ENCODE data around the gene RYR3.

Gene RYR3

DNA sequence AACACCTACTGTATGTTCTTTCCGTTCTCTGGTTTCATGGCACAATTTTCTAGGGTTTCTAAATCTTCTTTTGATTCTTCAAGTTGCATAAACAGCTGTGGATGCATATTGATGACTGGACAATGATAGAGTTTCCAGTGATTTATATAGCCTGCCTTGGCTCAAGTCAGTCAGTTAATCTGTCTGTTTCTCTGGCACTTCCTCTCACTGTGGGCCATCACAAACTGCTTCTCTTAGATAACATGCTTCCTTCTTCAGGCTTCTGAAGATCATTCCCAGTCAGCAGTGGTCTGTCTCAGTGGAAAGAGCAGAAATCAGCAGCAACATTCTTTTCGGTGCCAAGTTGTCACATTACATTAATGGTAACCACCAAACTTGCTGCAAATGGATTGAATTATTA is 207.2 kb downstream of the RYR3 start:
- Histone ChIP-seq H4K8ac (ENCODE audit: low read depth, low read length) (no peak overlapping the region), H2AK5ac (ENCODE audit: low read depth, low read length) (no peak overlapping the region), H3K23ac (ENCODE audit: low read depth, low read length, poor library complexity) (no peak overlapping the region), H2AFZ (ENCODE audit: low read length) (no peak overlapping the region), H3K36me3 (replicated peaks in 1 of 2; ENCODE audit: control insufficient read depth in 2 of 2, insufficient read depth in 2 of 2, low read length in 2 of 2) (no peaks in the 10 kb centered on the region), H2BK12ac (ENCODE audit: low read length) (no peak overlapping the region), H3K27me3 (ENCODE audit: control insufficient read depth in 3 of 3, insufficient read depth in 3 of 3, low read depth in 1 of 3, low read length in 3 of 3) (no peaks in the 10 kb centered on the region), H2BK120ac (ENCODE audit: low read depth, low read length) (no peak overlapping the region), H3K27ac (replicated peaks; ENCODE audit: low read length) (no peak overlapping the region), H4K91ac (ENCODE audit: low read depth, low read length, poor library complexity) (no peak overlapping the region), H3K4ac (ENCODE audit: low read length) (no peak overlapping the region), H3K79me1 (ENCODE audit: low read depth, low read length) (no peaks in the 10 kb centered on the region), H2BK15ac (ENCODE audit: low read length) (no peak overlapping the region), H3K4me3 (ENCODE audit: low read length in 2 of 2) (no peak overlapping the region), H3K18ac (ENCODE audit: low read length) (no peak overlapping the region), H3K4me1 (ENCODE audit: control insufficient read depth in 2 of 2, insufficient read depth in 1 of 2, low read depth in 1 of 2, low read length in 2 of 2) (peaks cover 2 to 9% of the 10 kb centered on the region in 2 donors), H3K14ac (ENCODE audit: low read length) (no peak overlapping the region), H3K9ac (ENCODE audit: low read depth, low read length, poor library complexity) (no peak overlapping the region), H3K9me3 (replicated peaks in 1 of 2; ENCODE audit: control insufficient read depth in 2 of 2, insufficient read depth in 1 of 2, low read depth in 1 of 2, low read length in 2 of 2) (no peaks in the 10 kb centered on the region), H3K4me2 (ENCODE audit: insufficient read depth, low read length, poor library complexity, severe bottlenecking) (no peak overlapping the region), H2BK5ac (ENCODE audit: low read length) (no peak overlapping the region)
- WGBS, 2 donors (ENCODE audit: extremely low coverage in 2 of 2, insufficient read length in 2 of 2, insufficient replicate concordance in 1 of 2): no CpG with 5 or more reads among the region's 2 CpGs
- DNase-seq (ENCODE audit: low spot score): no peak

DNA sequence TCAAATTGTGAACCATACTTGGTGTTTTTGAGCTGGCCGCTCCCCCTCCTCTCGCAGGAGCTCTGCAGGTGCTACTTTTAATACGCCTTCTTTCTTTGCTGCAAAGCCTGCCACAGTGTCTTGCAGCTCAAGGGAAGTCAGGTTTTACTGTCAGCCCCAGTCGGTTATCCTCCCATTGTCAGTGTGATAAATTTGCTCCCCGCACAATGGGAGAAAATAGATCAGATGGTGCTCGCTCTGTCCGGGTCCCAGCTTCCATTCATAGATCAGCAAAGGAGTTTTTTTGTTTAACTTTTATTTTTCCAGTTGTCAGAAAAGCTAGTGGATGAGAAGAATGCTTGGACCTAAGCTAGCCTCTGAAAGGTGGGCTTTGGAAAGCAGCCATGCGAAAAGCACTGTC is 207.7 kb downstream of the RYR3 start:
- Histone ChIP-seq H3K4me3 (ENCODE audit: low read length in 2 of 2) (no peak overlapping the region), H2BK15ac (ENCODE audit: low read length) (no peak overlapping the region), H3K4me2 (ENCODE audit: insufficient read depth, low read length, poor library complexity, severe bottlenecking) (no peak overlapping the region), H3K9ac (ENCODE audit: low read depth, low read length, poor library complexity) (no peak overlapping the region), H4K91ac (ENCODE audit: low read depth, low read length, poor library complexity) (no peak overlapping the region), H3K14ac (ENCODE audit: low read length) (no peak overlapping the region), H3K9me3 (replicated peaks in 1 of 2; ENCODE audit: control insufficient read depth in 2 of 2, insufficient read depth in 1 of 2, low read depth in 1 of 2, low read length in 2 of 2) (no peaks in the 10 kb centered on the region), H3K27ac (replicated peaks; ENCODE audit: low read length) (peak overlapping the region; percentile 28), H3K36me3 (replicated peaks in 1 of 2; ENCODE audit: control insufficient read depth in 2 of 2, insufficient read depth in 2 of 2, low read length in 2 of 2) (no peaks in the 10 kb centered on the region), H3K4ac (ENCODE audit: low read length) (no peak overlapping the region), H2BK5ac (ENCODE audit: low read length) (no peak overlapping the region), H2BK12ac (ENCODE audit: low read length) (no peak overlapping the region), H3K79me1 (ENCODE audit: low read depth, low read length) (no peaks in the 10 kb centered on the region), H2AK5ac (ENCODE audit: low read depth, low read length) (no peak overlapping the region), H3K4me1 (ENCODE audit: control insufficient read depth in 2 of 2, insufficient read depth in 1 of 2, low read depth in 1 of 2, low read length in 2 of 2) (peaks cover 2 to 9% of the 10 kb centered on the region in 2 donors), H3K23ac (ENCODE audit: low read depth, low read length, poor library complexity) (no peak overlapping the region), H3K27me3 (ENCODE audit: control insufficient read depth in 3 of 3, insufficient read depth in 3 of 3, low read depth in 1 of 3, low read length in 3 of 3) (no peaks in the 10 kb centered on the region), H2AFZ (ENCODE audit: low read length) (no peak overlapping the region), H2BK120ac (ENCODE audit: low read depth, low read length) (no peak overlapping the region), H4K8ac (ENCODE audit: low read depth, low read length) (no peak overlapping the region), H3K18ac (ENCODE audit: low read length) (no peak overlapping the region)
- WGBS, 2 donors (ENCODE audit: extremely low coverage in 2 of 2, insufficient read length in 2 of 2, insufficient replicate concordance in 1 of 2): no CpG with 5 or more reads among the region's 8 CpGs
- DNase-seq (ENCODE audit: low spot score): no peak

DNA sequence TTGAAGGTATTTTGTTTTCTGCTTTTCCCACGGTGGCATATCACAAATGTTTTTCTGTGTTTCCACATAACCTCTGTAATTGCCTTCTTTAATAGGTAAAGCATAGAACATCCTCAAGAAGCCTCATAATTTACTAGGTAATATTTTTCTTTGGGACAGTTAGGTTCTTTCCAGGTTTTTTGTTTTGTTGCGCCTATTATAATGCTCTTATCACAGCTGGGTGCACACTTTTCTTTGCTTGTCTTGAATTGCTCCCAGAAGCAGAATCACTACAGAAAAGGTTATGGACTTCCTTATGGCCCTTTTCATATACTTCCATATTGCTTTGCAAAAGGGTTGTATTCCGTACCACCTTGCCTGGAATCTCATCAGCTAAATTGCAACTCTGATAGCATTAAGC is 213.5 kb downstream of the RYR3 start:
- Histone ChIP-seq H3K27me3 (ENCODE audit: control insufficient read depth in 3 of 3, insufficient read depth in 3 of 3, low read depth in 1 of 3, low read length in 3 of 3) (no peaks in the 10 kb centered on the region), H3K18ac (ENCODE audit: low read length) (no peak overlapping the region), H2BK15ac (ENCODE audit: low read length) (no peak overlapping the region), H2BK120ac (ENCODE audit: low read depth, low read length) (no peak overlapping the region), H3K27ac (replicated peaks; ENCODE audit: low read length) (no peak overlapping the region), H3K14ac (ENCODE audit: low read length) (no peak overlapping the region), H2AK5ac (ENCODE audit: low read depth, low read length) (no peak overlapping the region), H4K91ac (ENCODE audit: low read depth, low read length, poor library complexity) (no peak overlapping the region), H3K23ac (ENCODE audit: low read depth, low read length, poor library complexity) (no peak overlapping the region), H3K9ac (ENCODE audit: low read depth, low read length, poor library complexity) (no peak overlapping the region), H3K79me1 (ENCODE audit: low read depth, low read length) (no peaks in the 10 kb centered on the region), H3K4ac (ENCODE audit: low read length) (no peak overlapping the region), H2AFZ (ENCODE audit: low read length) (no peak overlapping the region), H3K4me1 (ENCODE audit: control insufficient read depth in 2 of 2, insufficient read depth in 1 of 2, low read depth in 1 of 2, low read length in 2 of 2) (peaks cover 0 to 1% of the 10 kb centered on the region in 2 donors), H3K4me3 (ENCODE audit: low read length in 2 of 2) (no peak overlapping the region), H3K36me3 (replicated peaks in 1 of 2; ENCODE audit: control insufficient read depth in 2 of 2, insufficient read depth in 2 of 2, low read length in 2 of 2) (no peaks in the 10 kb centered on the region), H2BK5ac (ENCODE audit: low read length) (no peak overlapping the region), H2BK12ac (ENCODE audit: low read length) (no peak overlapping the region), H3K9me3 (replicated peaks in 1 of 2; ENCODE audit: control insufficient read depth in 2 of 2, insufficient read depth in 1 of 2, low read depth in 1 of 2, low read length in 2 of 2) (no peaks in the 10 kb centered on the region), H3K4me2 (ENCODE audit: insufficient read depth, low read length, poor library complexity, severe bottlenecking) (no peak overlapping the region), H4K8ac (ENCODE audit: low read depth, low read length) (no peak overlapping the region)
- DNase-seq (ENCODE audit: low spot score): no peak
- no CpG with 5 or more reads among the region's 3 CpGs for WGBS, 2 donors (ENCODE audit: extremely low coverage in 2 of 2, insufficient read length in 2 of 2, insufficient replicate concordance in 1 of 2)

DNA sequence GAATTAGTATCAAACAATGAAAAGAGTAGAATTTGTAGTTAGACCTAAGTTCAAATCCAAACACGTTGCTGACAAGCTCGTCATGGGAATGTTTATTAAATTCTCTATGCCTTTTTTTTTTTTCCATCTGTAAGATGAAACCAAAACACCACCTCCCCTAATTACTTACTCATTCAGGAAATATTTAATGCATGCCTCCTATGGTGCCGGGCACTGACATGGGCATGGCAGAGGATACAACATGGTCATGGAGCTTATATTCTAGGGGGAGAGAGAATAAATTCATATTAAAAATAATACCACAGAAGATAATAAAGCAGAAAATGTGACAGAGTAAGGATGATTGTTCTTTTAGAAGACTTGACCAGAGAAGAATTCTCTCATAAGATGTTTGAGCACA is 215.8 kb downstream of the RYR3 start:
- H2AK5ac ChIP-seq (ENCODE audit: low read depth, low read length): no peak overlapping the region
- no peak overlapping the region for H3K14ac ChIP-seq (ENCODE audit: low read length)
- no peak overlapping the region for H4K8ac ChIP-seq (ENCODE audit: low read depth, low read length)
- no peak overlapping the region for H3K18ac ChIP-seq (ENCODE audit: low read length)
- H3K36me3 ChIP-seq (replicated peaks in 1 of 2; ENCODE audit: control insufficient read depth in 2 of 2, insufficient read depth in 2 of 2, low read length in 2 of 2): no peaks in the 10 kb centered on the region
- H3K4ac ChIP-seq (ENCODE audit: low read length): no peak overlapping the region
- H3K9ac ChIP-seq (ENCODE audit: low read depth, low read length, poor library complexity): no peak overlapping the region
- H3K23ac ChIP-seq (ENCODE audit: low read depth, low read length, poor library complexity): no peak overlapping the region
- H3K4me2 ChIP-seq (ENCODE audit: insufficient read depth, low read length, poor library complexity, severe bottlenecking): no peak overlapping the region
- no peak overlapping the region for H3K27ac ChIP-seq (replicated peaks; ENCODE audit: low read length)
- no CpG with 5 or more reads among the region's 3 CpGs for WGBS, 2 donors (ENCODE audit: extremely low coverage in 2 of 2, insufficient read length in 2 of 2, insufficient replicate concordance in 1 of 2)
- no peak overlapping the region for H2AFZ ChIP-seq (ENCODE audit: low read length)
- H3K79me1 ChIP-seq (ENCODE audit: low read depth, low read length): no peaks in the 10 kb centered on the region
- no peak for DNase-seq (ENCODE audit: low spot score)
- no peak overlapping the region for H3K4me3 ChIP-seq (ENCODE audit: low read length in 2 of 2)
- no peak overlapping the region for H2BK120ac ChIP-seq (ENCODE audit: low read depth, low read length)
- H2BK12ac ChIP-seq (ENCODE audit: low read length): no peak overlapping the region
- H3K27me3 ChIP-seq (ENCODE audit: control insufficient read depth in 3 of 3, insufficient read depth in 3 of 3, low read depth in 1 of 3, low read length in 3 of 3): no peaks in the 10 kb centered on the region
- H3K9me3 ChIP-seq (replicated peaks in 1 of 2; ENCODE audit: control insufficient read depth in 2 of 2, insufficient read depth in 1 of 2, low read depth in 1 of 2, low read length in 2 of 2): no peaks in the 10 kb centered on the region
- H4K91ac ChIP-seq (ENCODE audit: low read depth, low read length, poor library complexity): no peak overlapping the region
- H2BK5ac ChIP-seq (ENCODE audit: low read length): no peak overlapping the region
- H3K4me1 ChIP-seq (ENCODE audit: control insufficient read depth in 2 of 2, insufficient read depth in 1 of 2, low read depth in 1 of 2, low read length in 2 of 2): peaks cover 0 to under 1% of the 10 kb centered on the region in 2 donors
- no peak overlapping the region for H2BK15ac ChIP-seq (ENCODE audit: low read length)

Data from neuronal stem cell (in vitro differentiated cells).